EL (cell line): ENCODE results near the gene TAS2R60.
A peak's percentile ranks its signal among the peaks of the same experiment; 100 is the strongest.
"Not testable (repeated sequence)": the region's sequence is repeated elsewhere in the genome, so short reads cannot be mapped to it uniquely, and the experiment has no call there.

ENCODE experiments used
- DNase-seq: peaks from one replicate; pipeline ENCODE4 v3.0.0-alpha.2; 2016

TAS2R60 gene

GRCh38 chr7:143443153-143443552, at the start of gene TAS2R60:
TAS2R60 (plus strand) TSS chr7:143443453; CDS start chr7:143443453, 0 bp downstream.
- DNase-seq: no peak

GRCh38 chr7:143394068-143394467, 49.2 kb upstream of the TAS2R60 start:
- no peak for DNase-seq

- no peak for DNase-seq
These were observed 48.5 kb upstream of the TAS2R60 start for GRCh38 chr7:143394777-143395176.

DNA sequence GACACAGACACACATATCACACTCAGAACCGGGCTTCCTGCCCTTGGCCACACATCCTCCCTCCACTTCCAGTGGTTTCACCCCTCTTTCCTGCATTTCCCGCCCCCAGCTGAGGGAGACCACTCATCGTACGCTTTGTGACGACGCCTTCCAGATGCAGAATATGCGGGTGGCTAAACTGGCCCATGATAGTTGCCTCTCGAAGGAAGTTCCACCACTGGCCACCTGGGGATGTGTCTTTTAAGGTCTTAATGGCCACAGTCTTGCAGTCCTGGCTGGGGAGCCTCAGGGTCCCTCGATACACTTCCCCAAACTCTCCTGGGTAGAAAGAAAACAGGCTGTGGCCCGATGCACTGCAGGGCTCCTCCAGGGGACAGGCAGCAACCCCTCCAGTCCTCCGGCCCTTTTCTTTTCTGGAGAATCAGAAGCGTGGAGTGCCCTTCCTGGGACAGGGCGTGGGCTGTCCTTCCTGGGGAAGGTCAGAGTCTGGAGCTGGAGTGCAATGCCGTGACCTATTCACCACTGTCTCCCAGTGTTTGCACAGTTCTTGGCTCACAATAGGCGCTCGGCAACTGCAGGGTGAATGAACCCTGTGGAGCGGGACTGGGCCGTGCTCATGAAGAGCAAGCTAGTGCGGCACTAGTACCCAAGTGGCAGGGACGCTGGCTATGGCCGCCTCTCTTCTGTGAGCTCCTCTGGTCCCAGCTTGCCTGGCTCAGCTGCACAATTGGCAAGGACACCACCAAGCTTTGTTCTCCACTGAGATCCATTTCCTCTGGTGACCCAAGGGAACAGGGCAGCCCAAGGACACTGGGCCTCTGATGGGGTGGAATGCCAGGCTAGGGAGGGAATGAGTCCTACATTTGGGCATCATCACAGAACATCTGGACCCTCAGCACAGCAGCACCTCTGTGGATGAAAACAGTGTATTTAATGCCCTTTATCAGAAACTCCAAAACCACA, 47.8 kb upstream of the TAS2R60 start:
- peak; percentile 23 for DNase-seq

- no peak for DNase-seq
These were observed 47.1 kb upstream of the TAS2R60 start for GRCh38 chr7:143396182-143396581.

- peak; percentile 59 for DNase-seq
These were observed 46.4 kb upstream of the TAS2R60 start for GRCh38 chr7:143396625-143397556.

GRCh38 chr7:143397710-143398530, 45.3 kb upstream of the TAS2R60 start:
- no peak for DNase-seq

DNA sequence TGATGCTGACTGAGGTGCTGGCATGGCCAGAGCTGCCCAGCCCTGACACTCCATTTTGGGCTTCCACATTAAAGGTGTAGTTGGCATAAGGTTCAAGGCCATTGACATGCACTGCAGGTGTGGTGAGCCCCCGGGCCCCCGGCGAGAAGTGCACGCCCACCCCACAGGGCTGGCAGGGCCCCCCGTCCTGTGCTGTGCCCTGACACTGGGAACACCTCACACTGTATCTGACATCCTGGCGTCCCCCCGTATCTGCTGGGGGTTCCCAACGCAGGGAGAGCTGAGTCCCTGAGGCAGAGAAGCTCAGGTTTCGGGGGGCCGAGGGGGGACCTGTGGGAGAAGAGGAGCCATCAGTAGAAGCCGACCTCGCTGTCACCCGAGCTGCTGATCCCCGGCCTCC, 44.6 kb upstream of the TAS2R60 start:
- DNase-seq: no peak

DNA sequence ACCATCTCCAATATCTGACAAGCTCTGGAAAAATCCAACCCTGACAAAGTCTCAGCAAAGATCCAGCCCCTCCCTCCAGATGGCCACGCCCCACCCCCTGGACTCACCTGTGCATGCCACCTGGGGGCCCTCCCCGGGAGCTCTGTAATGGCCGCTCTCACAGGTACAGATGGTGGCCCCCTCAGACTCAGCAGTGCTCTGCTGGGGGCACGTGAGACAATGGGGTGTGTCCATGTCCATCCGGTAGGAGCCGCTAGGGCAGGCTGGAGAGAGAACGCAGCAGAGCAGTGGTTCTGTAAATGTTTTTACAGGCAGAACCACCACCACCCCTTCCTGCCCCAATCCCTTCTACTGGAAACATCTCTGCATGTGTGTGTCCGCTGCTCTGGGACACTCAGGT, 44.1 kb upstream of the TAS2R60 start:
- no peak for DNase-seq

DNA sequence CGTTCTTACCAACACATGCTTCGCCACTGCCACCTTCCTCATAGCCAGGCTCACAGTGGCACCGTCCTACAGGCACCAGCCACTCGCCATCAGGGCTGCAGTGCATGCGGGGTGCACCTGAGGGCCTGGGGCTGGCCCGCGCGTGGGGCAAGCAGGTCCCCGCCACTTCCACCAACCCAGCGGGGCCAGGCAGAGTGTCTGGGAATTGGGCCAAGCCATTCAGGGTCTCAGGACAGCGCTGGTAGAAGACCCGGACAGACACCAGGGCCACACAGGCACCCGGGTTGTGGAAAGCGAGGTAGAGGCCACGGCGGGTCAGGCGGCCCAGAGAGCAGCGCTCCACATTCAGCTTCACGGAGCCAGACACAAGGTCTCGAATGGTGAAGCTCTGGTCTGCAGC, 43.6 kb upstream of the TAS2R60 start:
- DNase-seq: no peak

GRCh38 chr7:143401265-143401664, 42.0 kb upstream of the TAS2R60 start:
- no peak for DNase-seq

DNA sequence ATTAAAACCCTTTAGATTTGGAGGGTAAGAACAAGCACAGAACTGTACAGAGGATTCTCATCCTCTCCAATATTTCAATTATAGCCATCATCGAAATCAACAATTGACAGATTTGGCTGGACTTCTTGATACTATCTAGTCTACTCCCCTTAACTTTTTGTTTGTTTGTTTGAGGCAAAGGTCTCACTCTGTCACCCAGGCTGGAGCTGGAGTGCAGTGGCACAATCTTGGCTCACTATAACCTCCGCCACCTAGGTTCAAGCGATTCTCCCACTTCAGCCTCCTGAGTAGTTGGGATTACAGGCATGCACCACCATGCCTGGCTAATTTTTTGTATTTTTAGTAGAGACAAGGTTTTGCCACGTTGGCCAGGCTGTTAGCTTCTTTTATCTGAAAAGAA, 41.0 kb upstream of the TAS2R60 start:
- not testable (repeated sequence) for DNase-seq

- no peak for DNase-seq
These were observed 37.9 kb upstream of the TAS2R60 start for GRCh38 chr7:143405173-143406001.

DNA sequence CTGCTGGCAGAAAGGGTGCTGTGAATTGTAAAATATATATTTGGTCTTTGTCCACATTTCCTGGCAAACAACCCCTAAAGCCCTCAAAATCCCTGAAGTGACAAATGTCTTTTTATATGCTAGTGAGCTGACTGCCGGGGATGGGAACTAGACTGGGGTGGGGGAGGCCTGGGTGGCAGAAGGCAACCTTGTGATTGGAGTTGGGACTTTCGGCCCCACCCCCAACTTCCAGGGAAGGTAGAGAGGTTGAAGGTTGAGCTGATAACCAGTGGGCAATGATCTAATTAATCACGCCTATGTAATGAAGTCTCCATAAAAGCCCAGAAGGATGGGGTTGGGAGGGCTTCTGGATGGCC, 37.3 kb upstream of the TAS2R60 start:
- DNase-seq: no peak

GRCh38 chr7:143407287-143408251, 35.7 kb upstream of the TAS2R60 start:
- DNase-seq: no peak

DNA sequence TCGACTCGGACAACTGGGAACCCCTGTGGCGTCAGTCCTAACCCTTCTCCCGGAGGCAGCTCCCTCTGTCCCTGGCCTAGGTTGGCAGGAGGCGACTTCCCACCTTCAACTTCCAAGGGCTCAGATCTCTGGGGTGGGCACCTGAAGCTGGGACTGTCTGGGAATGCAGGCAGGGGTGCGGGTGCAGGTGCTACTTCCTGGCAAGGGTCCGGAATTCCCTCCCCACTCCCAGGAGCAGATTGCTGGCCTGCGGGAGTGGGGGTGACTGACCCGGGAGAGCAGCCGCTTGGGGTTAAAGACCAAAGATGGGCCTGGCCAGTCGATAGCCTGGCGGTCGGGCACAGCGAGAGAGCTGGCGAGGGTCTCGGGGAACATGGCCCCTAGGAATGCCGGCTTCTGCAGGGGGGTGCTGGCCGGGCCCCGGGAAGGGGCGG, 35.0 kb upstream of the TAS2R60 start:
- no peak for DNase-seq

DNA sequence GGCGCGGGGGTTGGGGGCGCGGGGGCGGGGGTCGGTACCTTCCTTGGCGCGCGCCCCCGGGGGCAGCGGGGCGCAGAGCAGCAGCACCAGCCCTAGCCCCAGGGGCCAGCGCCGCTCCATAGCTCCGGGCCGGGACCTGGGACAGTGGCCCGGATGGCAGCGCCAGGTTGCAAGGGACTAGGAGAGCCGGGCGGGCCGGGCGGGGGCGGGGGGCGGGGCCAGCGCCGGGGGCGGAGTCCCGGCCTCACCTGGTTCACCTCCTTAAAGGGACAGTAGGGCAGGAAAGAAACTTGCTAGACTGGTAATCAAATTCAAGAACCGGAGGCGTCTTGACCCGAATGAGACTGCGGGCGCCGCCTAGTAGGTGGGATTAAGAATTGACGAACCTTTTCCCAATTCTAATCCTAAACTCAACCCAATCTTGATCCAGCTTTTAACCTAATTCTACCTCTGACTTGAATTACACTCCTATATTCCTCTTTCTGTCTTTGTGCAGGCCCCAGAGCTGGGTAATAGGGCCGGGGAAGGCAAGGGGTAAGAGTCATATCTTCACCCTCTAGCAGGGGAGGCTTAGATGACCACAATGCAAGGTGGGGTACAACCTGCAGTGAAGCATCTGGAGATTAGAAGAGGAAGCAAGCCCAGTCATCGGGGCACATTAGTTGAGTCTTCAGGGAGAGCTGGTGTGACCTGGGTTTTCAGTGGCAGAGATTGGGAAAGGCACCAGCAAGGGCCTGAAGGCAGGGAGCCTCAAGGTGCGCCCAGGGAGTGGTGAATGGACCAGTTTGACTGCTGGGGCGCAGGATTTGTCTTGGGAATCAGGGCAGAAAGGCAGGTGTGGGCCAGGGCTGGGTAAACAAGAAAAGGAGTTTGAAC, 34.3 kb upstream of the TAS2R60 start, which contains the start of gene EPHA1:
TSS of gene EPHA1 (minus strand) at position 171 of the 876 bp plus-strand sequence. CDS start at position 120, 51 bp downstream.
- DNase-seq: no peak

DNA sequence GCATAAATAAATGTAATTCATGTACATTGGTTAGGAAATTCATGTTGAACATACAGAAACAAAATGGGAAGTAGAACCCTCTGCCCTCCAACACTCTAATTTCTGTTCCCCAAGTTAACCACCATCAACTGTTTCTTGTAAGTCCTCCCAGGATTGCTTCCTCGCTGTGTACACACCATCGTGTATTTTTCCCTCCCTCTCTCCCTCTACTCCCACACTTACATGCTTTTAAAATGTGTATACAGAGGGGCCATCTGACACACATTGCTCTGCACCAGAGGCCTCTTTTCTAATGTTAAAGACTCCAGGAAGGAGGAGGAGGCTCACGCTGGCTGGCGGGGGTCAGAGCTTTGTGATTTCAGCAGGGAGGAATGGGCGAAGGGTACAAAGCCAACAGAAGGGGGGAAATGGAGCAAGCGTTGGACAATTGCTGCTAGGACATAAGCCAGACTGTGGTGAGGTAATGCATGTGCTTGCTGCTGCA, 32.7 kb upstream of the TAS2R60 start:
- DNase-seq: no peak
